Bronchial smooth muscle cell (primary cell): Measurements from ENCODE around the gene PRSS50. TPM values are rescaled to one million over a fixed set of nuclear protein-coding genes. Genes with fewer than 3 reads are reported as not detected.

Experiments used
- total RNA-seq: library from RNA; depleted of rRNA; stranded (reverse); fragments of >200 nt; gene quantifications from 2 replicates; pipeline ENCODE4 v1.2.1, GENCODE V29; 2014

Gene PRSS50
- total RNA-seq = not detected in 2 replicates

DNA sequence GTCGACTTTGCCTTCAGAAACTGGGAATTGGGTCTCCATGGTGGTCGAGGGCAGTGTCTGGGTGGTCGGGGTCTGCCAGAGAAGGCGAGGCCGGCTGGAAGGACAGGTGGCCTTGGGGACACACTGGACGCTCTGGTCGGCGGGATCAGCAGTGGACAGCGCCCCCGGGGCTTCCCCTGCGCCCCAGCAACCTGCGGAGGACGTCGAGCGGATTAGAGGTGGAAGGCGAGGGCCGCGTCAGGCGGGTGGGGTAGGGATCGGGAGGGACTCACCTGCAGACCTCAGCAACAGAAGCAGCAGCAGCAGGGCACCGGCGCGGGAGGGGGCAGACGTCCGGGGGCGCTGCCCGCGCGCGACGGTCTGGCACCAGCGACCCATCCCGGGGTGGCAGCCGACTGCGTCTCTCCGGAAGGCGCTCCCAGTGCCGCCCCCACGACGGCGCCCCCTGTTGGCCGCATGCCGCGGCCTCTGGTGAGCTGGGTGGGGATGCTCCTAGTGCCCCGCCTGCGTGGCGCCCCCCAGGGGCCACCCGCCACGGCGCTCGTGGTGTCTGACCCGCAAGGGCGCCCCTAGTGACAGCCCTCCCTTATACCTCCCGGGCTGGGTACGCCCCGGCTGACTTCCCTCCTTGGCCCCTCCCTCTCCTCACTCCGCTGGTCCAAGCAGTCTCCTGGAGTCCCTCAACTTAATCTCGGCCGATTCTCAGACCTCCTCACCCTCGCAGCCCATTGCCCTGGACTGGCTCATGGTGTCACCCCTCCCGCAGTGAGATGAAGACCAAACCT is at the start of gene PRSS50:
Gene PRSS50 (minus strand): TSS at position 423 of the 785 bp plus-strand sequence. CDS start 45 bp downstream, at position 378.

DNA sequence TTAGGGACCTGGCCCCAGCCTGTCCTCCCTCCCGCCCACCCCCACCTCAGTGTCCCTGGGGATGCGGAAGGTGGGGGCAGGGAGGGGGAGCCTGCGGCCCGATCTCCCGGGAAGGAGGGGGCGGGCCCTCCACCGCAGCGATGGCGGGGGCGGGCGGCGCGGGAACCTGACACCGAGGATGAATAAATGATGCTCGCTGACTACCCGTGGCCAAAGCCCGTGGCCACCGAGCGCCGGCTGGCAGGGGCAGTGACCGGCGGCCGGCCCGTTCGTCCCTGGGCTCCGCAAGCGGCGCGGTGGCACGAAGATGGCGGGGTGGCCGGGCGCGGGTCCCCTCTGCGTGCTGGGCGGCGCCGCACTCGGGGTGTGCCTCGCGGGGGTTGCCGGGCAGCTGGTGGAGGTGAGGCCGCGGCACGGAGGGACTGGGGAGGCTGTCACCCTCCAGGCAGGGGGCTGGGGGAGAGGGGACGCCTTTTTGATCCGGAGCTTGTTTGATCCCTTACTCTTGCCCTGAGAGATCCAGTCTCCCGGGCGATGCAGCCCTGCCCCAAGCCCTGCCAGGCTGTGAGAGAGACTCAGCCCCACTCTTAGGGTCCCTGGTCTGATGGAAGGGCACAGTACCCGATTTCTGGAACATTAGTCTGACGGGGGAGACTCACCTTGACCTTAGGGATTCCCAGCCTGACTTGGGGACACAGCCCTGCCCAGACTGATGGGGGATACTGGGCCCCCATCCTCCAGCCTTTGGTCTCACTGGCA is 16.3 kb downstream of the PRSS50 start, which contains the start of gene TMIE:
Gene TMIE (plus strand): TSS at position 212 of the 759 bp plus-strand sequence. CDS start 96 bp downstream, at position 308.

DNA sequence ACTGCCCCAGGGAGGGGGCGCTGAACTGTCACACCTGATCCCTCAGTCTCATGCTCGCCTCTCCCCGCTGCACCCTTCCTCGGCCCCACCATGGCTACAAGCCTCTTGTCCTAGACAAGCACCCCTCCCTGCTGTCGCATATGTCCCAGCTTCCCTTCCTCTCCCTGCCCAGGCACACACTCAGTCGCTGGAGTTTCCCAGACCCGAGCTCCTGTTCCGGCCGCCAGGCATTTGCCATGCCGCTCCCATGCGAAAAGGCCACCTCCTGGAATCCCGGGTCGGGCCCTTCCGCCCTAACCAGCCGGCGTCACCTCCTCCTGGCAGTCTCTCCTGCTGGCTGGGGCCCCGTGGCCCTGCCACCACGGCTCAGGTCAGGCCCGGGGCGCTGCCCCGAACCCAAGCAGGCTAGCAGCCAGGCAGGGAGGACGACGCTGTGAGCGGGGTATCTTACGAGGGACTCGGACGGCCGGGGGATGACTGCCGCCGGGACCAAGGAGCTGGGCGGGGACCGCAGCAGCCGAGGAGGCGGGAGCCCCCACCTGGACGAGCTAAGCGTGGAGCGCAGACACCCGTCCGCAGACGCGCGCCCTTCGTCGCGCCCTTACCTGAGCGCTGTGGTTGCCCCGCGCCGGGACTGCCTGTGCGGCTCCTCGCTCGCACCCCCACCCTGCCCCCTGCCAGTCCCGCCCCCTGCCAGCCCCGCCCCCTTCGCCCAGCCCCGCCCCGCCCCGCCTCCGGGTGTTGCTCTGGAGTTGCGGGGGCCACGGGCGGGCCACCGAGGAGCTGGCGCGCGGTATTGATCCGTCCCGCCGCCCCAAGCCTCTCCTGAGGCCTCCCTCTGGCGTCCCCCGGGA is 24.4 kb downstream of the PRSS50 start, which contains the start of gene ALS2CL:
Gene ALS2CL (minus strand): TSS at position 642 of the 854 bp plus-strand sequence. CDS start 4,239 bp downstream, outside the sequence.

Other genes with a start within 250 kb of the PRSS50 start
- gene RTP3, start 219.9 kb downstream of the PRSS50 start, total RNA-seq = not detected in 2 replicates
- under 0.01 and 0.47 TPM in 2 replicates for gene LRRC2, start 151.6 kb downstream of the PRSS50 start, total RNA-seq
- not detected in 2 replicates for gene FAM240A, start 105.3 kb downstream of the PRSS50 start, total RNA-seq
- gene ALS2CL, start 24.2 kb downstream of the PRSS50 start, total RNA-seq = 0.26 and 0.63 TPM in 2 replicates
- gene TMIE, start 16.5 kb downstream of the PRSS50 start, total RNA-seq = not detected in 2 replicates
- gene MYL3, start 145.6 kb upstream of the PRSS50 start, total RNA-seq = 0.09 TPM in 1 of 2 replicates, not detected in the other
- gene PTH1R, start 159.9 kb upstream of the PRSS50 start, total RNA-seq = 0.16 and 0.77 TPM in 2 replicates